Loucy (cell line): ENCODE results near the gene SHD.
A peak's percentile ranks its signal among the peaks of the same experiment; 100 is the strongest.

Experiments
- H2AFZ ChIP-seq: fragments of 200-600 bp; sonication (generic); 2 replicates; pipeline ENCODE4 v1.6.0; 2016; ENCODE audit warnings: antibody characterized with exemption, mild to moderate bottlenecking, low read length, moderate library complexity
- H3F3A ChIP-seq: fragments of 200-600 bp; 2 replicates; pipeline ENCODE4 v1.6.0; 2016; ENCODE audit warnings: antibody characterized with exemption, low read depth, mild to moderate bottlenecking
- H3K27me3 ChIP-seq: fragments of 200-600 bp; sonication (generic); 2 replicates; pipeline ENCODE4 v1.6.1; 2014; ENCODE audit warnings: low read length, mild to moderate bottlenecking; ENCODE audit not compliant: insufficient read depth, poor library complexity, severe bottlenecking
- H3K36me3 ChIP-seq: fragments of 200-600 bp; sonication (generic); 2 replicates; pipeline ENCODE4 v1.6.1; 2016; ENCODE audit warnings: low read length; ENCODE audit not compliant: insufficient read depth
- H3K4me1 ChIP-seq: fragments of 200-600 bp; sonication (generic); 2 replicates; pipeline ENCODE4 v1.5.1; 2014; ENCODE audit warnings: low read length, mild to moderate bottlenecking; ENCODE audit not compliant: insufficient read depth, poor library complexity, severe bottlenecking
- H3K4me2 ChIP-seq: fragments of 200-600 bp; sonication (generic); 2 replicates; pipeline ENCODE4 v1.6.0; 2014; ENCODE audit warnings: antibody characterized with exemption, low read length, low read depth, mild to moderate bottlenecking; ENCODE audit not compliant: poor library complexity, severe bottlenecking
- H3K4me3 ChIP-seq: fragments of 200-600 bp; sonication (generic); 2 replicates; pipeline ENCODE4 v1.5.1; 2014; ENCODE audit warnings: low read length, mild to moderate bottlenecking, mixed read lengths; ENCODE audit not compliant: poor library complexity, severe bottlenecking
- H3K79me2 ChIP-seq: fragments of 200-600 bp; sonication (generic); 2 replicates; pipeline ENCODE4 v1.6.1; 2014; ENCODE audit warnings: low read length; ENCODE audit not compliant: insufficient read depth
- H3K9ac ChIP-seq: fragments of 200-600 bp; sonication (generic); 2 replicates; pipeline ENCODE4 v1.6.0; 2014; ENCODE audit warnings: mild to moderate bottlenecking, low read depth, low read length, moderate library complexity; ENCODE audit not compliant: poor library complexity, severe bottlenecking
- H3K9me2 ChIP-seq: fragments of 200-600 bp; sonication (generic); replicated peaks from 2 replicates; pipeline ENCODE4 v1.6.1; 2016; ENCODE audit warnings: low read depth, low read length, mixed read lengths
- H3K9me3 ChIP-seq: fragments of 200-600 bp; sonication (generic); 2 replicates; pipeline ENCODE4 v1.6.1; 2014; ENCODE audit warnings: mild to moderate bottlenecking, antibody characterized with exemption, low read length, low read depth; ENCODE audit not compliant: insufficient read depth
- H4K20me1 ChIP-seq: fragments of 200-600 bp; sonication (generic); 2 replicates; pipeline ENCODE4 v1.6.0; 2014; ENCODE audit warnings: antibody characterized with exemption, low read length, mild to moderate bottlenecking; ENCODE audit not compliant: insufficient read depth, poor library complexity, severe bottlenecking
- CTCF ChIP-seq: fragments of 200-600 bp; sonication (generic); conservative IDR thresholded peaks from 2 replicates; pipeline ENCODE4 v1.5.1; 2014; ENCODE audit warnings: mild to moderate bottlenecking, antibody characterized with exemption, low read length
- EZH2phosphoT487 ChIP-seq: fragments of 200-600 bp; IDR thresholded peaks from 2 replicates; pipeline ENCODE4 v1.6.1; 2018; ENCODE audit warnings: antibody characterized with exemption, mild to moderate bottlenecking, moderate library complexity, borderline replicate concordance

SHD gene

GRCh38 chr19:4256563-4256962 lies 22.5 kb upstream of the SHD start:
- no peaks in the 10 kb centered on the region for H3K27me3 ChIP-seq
- no peaks in the 10 kb centered on the region for H3K9me2 ChIP-seq
- no peaks in the 10 kb centered on the region for H4K20me1 ChIP-seq
- peaks cover 4% of the 10 kb centered on the region; the same call in 1 of the 2 replicates for H3K9me3 ChIP-seq
- H3K4me3 ChIP-seq: no peak overlapping the region
- no peak overlapping the region for H2AFZ ChIP-seq
- H3K79me2 ChIP-seq: no peaks in the 10 kb centered on the region
- H3K4me1 ChIP-seq: no peaks in the 10 kb centered on the region
- no peak overlapping the region for H3K4me2 ChIP-seq
- no peaks in the 10 kb centered on the region for H3F3A ChIP-seq
- TF ChIP-seq EZH2phosphoT487 (no peak), CTCF (peak; percentile 36)
- no peak overlapping the region for H3K9ac ChIP-seq
- H3K36me3 ChIP-seq: peaks cover 48% of the 10 kb centered on the region

GRCh38 chr19:4257025-4257424 lies 22.0 kb upstream of the SHD start:
- no peaks in the 10 kb centered on the region for H3F3A ChIP-seq
- no peak overlapping the region for H3K4me2 ChIP-seq
- no peaks in the 10 kb centered on the region for H3K9me2 ChIP-seq
- H3K4me1 ChIP-seq: no peaks in the 10 kb centered on the region
- H3K27me3 ChIP-seq: no peaks in the 10 kb centered on the region
- H3K79me2 ChIP-seq: no peaks in the 10 kb centered on the region
- H3K36me3 ChIP-seq: peaks cover 50% of the 10 kb centered on the region
- no peak overlapping the region for H2AFZ ChIP-seq
- H3K4me3 ChIP-seq: no peak overlapping the region
- H3K9me3 ChIP-seq: peaks cover 4% of the 10 kb centered on the region; the same call in 1 of the 2 replicates
- no peak overlapping the region for H3K9ac ChIP-seq
- TF ChIP-seq EZH2phosphoT487 (no peak), CTCF (no peak)
- H4K20me1 ChIP-seq: no peaks in the 10 kb centered on the region

- H3K27me3 ChIP-seq: no peaks in the 10 kb centered on the region
- H3K9ac ChIP-seq: no peak overlapping the region
- peaks cover 49% of the 10 kb centered on the region for H3K36me3 ChIP-seq
- no peaks in the 10 kb centered on the region for H3K4me1 ChIP-seq
- H2AFZ ChIP-seq: no peak overlapping the region
- no peaks in the 10 kb centered on the region for H4K20me1 ChIP-seq
- H3F3A ChIP-seq: no peaks in the 10 kb centered on the region
- H3K4me3 ChIP-seq: no peak overlapping the region
- TF ChIP-seq CTCF: no peak
- TF ChIP-seq EZH2phosphoT487: no peak
- no peaks in the 10 kb centered on the region for H3K79me2 ChIP-seq
- peaks cover 4% of the 10 kb centered on the region; the same call in 1 of the 2 replicates for H3K9me3 ChIP-seq
- no peaks in the 10 kb centered on the region for H3K9me2 ChIP-seq
- H3K4me2 ChIP-seq: no peak overlapping the region
These were observed 20.9 kb upstream of the SHD start for GRCh38 chr19:4258181-4258580.
